Left ventricle myocardium inferior (tissue), 1 donor: ENCODE results near the gene TADA2B. TPM values are rescaled to one million over a fixed set of nuclear protein-coding genes. Genes with fewer than 3 reads are reported as not detected.

Experiments used
- DNase-seq: peaks from one replicate; pipeline ENCODE4 v3.0.0-alpha.2; 2020
- H3K27ac ChIP-seq: fragments of 200-600 bp; replicated peaks from 2 replicates; pipeline ENCODE4 v1.8.0; 2021
- H3K27me3 ChIP-seq: fragments of 200-600 bp; 2 replicates; pipeline ENCODE4 v1.8.0; 2021; ENCODE audit warnings: low read depth
- H3K36me3 ChIP-seq: fragments of 200-600 bp; 2 replicates; pipeline ENCODE4 v1.8.0; 2021
- H3K4me1 ChIP-seq: fragments of 200-600 bp; 2 replicates; pipeline ENCODE4 v1.8.0; 2021
- H3K4me3 ChIP-seq: fragments of 200-600 bp; 2 replicates; pipeline ENCODE4 v1.8.0; 2021; ENCODE audit warnings: mild to moderate bottlenecking, moderate library complexity
- H3K9me3 ChIP-seq: fragments of 200-600 bp; replicated peaks from 2 replicates; pipeline ENCODE4 v1.8.0; 2021
- CTCF ChIP-seq: fragments of 200-600 bp; IDR thresholded peaks from 2 replicates; pipeline ENCODE4 v1.8.0; 2021; ENCODE audit warnings: antibody characterized with exemption, mild to moderate bottlenecking, borderline replicate concordance
- intact Hi-C: fragments of 100-400 bp; cut with micrococcal nuclease; formaldehyde crosslinking; loops from one replicate; pipeline ENCODE4 v1.11.0; 2022
- total RNA-seq: library from RNA; stranded (reverse); fragmentation: NEBNext Ultra II Directional; extraction: Animal tissue kit (Norgen Biotek cat#: 25700); gene quantifications from one replicate; pipeline ENCODE4 v1.2.1, GENCODE V29; 2021
- donor health status: DM: no; HTN: yes; CAD: no; lungs with severe emphysema.

TADA2B gene
- total RNA-seq, 1 donor from 2014 or later = 33.7 TPM

GRCh38 chr4:7040765-7041164 lies 2.4 kb upstream of the TADA2B start:
- no peak overlapping the region for H3K27ac ChIP-seq
- TF ChIP-seq CTCF = no peak
- H3K4me1 ChIP-seq = peaks cover 44% of the 10 kb centered on the region
- H3K36me3 ChIP-seq = no peaks in the 10 kb centered on the region
- no peak for DNase-seq
- H3K4me3 ChIP-seq = no peak overlapping the region
- no peaks in the 10 kb centered on the region for H3K27me3 ChIP-seq
- H3K9me3 ChIP-seq = no peaks in the 10 kb centered on the region
- intact Hi-C loops = no loop called here

GRCh38 chr4:7041246-7041645 lies 1.9 kb upstream of the TADA2B start:
- intact Hi-C loops = no loop called here
- TF ChIP-seq CTCF = no peak
- no peak for DNase-seq
- Histone ChIP-seq H3K9me3 (no peaks in the 10 kb centered on the region), H3K27me3 (no peaks in the 10 kb centered on the region), H3K27ac (no peak overlapping the region), H3K4me1 (peaks cover 49% of the 10 kb centered on the region), H3K4me3 (no peak overlapping the region), H3K36me3 (no peaks in the 10 kb centered on the region)

GRCh38 chr4:7041801-7042502 lies 1.2 kb upstream of the TADA2B start:
- Histone ChIP-seq H3K36me3 (no peaks in the 10 kb centered on the region), H3K4me1 (peaks cover 56% of the 10 kb centered on the region), H3K9me3 (no peaks in the 10 kb centered on the region), H3K27me3 (no peaks in the 10 kb centered on the region), H3K4me3 (peak overlapping the region; percentile 81), H3K27ac (peak overlapping the region; percentile 81)
- no peak for TF ChIP-seq CTCF
- no peak for DNase-seq
- intact Hi-C loops = no loop called here

GRCh38 chr4:7042503-7043283 lies 479 bp upstream of the TADA2B start:
- intact Hi-C loops = no loop called here
- peak; percentile 60 for TF ChIP-seq CTCF
- Histone ChIP-seq H3K9me3 (no peaks in the 10 kb centered on the region), H3K27ac (peak overlapping the region; percentile 81), H3K4me3 (peak overlapping the region; percentile 81), H3K27me3 (no peaks in the 10 kb centered on the region), H3K36me3 (no peaks in the 10 kb centered on the region), H3K4me1 (peaks cover 63% of the 10 kb centered on the region)
- peak; percentile 97 for DNase-seq

- TF ChIP-seq CTCF = no peak
- no peaks in the 10 kb centered on the region for H3K36me3 ChIP-seq
- no peaks in the 10 kb centered on the region for H3K9me3 ChIP-seq
- no peak for DNase-seq
- H3K4me1 ChIP-seq = peaks cover 78% of the 10 kb centered on the region
- peak overlapping the region; percentile 96 for H3K27ac ChIP-seq
- intact Hi-C loops = no loop called here
- H3K27me3 ChIP-seq = no peaks in the 10 kb centered on the region
- peak overlapping the region; percentile 96 for H3K4me3 ChIP-seq
These were observed 1.2 kb downstream of the TADA2B start for GRCh38 chr4:7044137-7044930.
